HepG2 (cell line): ENCODE data around the gene LARP7. TPM values are rescaled to one million over a fixed set of nuclear protein-coding genes. Genes with fewer than 3 reads are reported as not detected.

Experiments
- ATM ChIP-seq: fragments of 450-650 bp; IDR thresholded peaks from 2 replicates; pipeline ENCODE4 v1.7.1; 2017; ENCODE audit warnings: mild to moderate bottlenecking, borderline replicate concordance
- CBX5 ChIP-seq: sonication (generic); formaldehyde crosslinking; IDR thresholded peaks from 2 replicates; pipeline ENCODE4 v1.4.0; 2020; ENCODE audit warnings: missing genetic modification reagents, borderline replicate concordance
- GLI4 ChIP-seq: sonication (generic); formaldehyde crosslinking; IDR thresholded peaks from 2 replicates; pipeline ENCODE4 v1.5.1; 2020; ENCODE audit warnings: missing genetic modification reagents, mild to moderate bottlenecking, moderate library complexity, borderline replicate concordance
- GTF2F1 ChIP-seq: fragments of 150-350 bp; IDR thresholded peaks from 2 replicates; pipeline ENCODE4 v1.6.1; 2014; ENCODE audit warnings: low read length
- NRL ChIP-seq: sonication (generic); formaldehyde crosslinking; IDR thresholded peaks from 2 replicates; pipeline ENCODE4 v1.5.0; 2020; ENCODE audit warnings: missing genetic modification reagents, mild to moderate bottlenecking, moderate library complexity, borderline replicate concordance
- PHF20 ChIP-seq: sonication (generic); formaldehyde crosslinking; IDR thresholded peaks from 2 replicates; pipeline ENCODE4 v1.5.0; 2020; ENCODE audit warnings: mild to moderate bottlenecking, missing genetic modification reagents
- POLR2AphosphoS5 ChIP-seq: IDR thresholded peaks from 2 replicates; pipeline ENCODE4 v1.6.1; 2012; ENCODE audit warnings: low read depth, low read length
- SIX1 ChIP-seq: sonication (generic); formaldehyde crosslinking; IDR thresholded peaks from 2 replicates; pipeline ENCODE4 v1.4.0; 2020; ENCODE audit warnings: missing genetic modification reagents, borderline replicate concordance
- ZBTB1 ChIP-seq: sonication (generic); formaldehyde crosslinking; IDR thresholded peaks from 2 replicates; pipeline ENCODE4 v1.4.0; 2020; ENCODE audit warnings: missing genetic modification reagents, borderline replicate concordance
- ZFP36 ChIP-seq: fragments of 150-350 bp; IDR thresholded peaks from 2 replicates; pipeline ENCODE4 v1.6.1; 2018; ENCODE audit warnings: borderline replicate concordance, low read length, low read depth; ENCODE audit not compliant: partially characterized antibody
- ZNF30 ChIP-seq: sonication (generic); formaldehyde crosslinking; IDR thresholded peaks from 2 replicates; pipeline ENCODE4 v1.5.0; 2020; ENCODE audit warnings: mild to moderate bottlenecking, missing genetic modification reagents
- ZNF326 ChIP-seq: sonication (generic); formaldehyde crosslinking; IDR thresholded peaks from 2 replicates; pipeline ENCODE4 v1.4.0; 2020; ENCODE audit warnings: missing genetic modification reagents, borderline replicate concordance
- ZSCAN20 ChIP-seq: sonication (generic); formaldehyde crosslinking; IDR thresholded peaks from 2 replicates; pipeline ENCODE4 v1.4.0; 2020; ENCODE audit warnings: missing genetic modification reagents, mild to moderate bottlenecking, borderline replicate concordance
- polyA plus RNA-seq, 8 experiments: library from polyadenylated mRNA; depleted of rRNA in 3 of 8; stranded (reverse) in 7 of 8; unstranded in 1 of 8; fragments of >200 nt; fragmentation: Illumina TruSeq in 4 of 8; extraction: Trizol in 4 of 8; gene quantifications; 2 replicates each; pipeline versions ENCODE4 v1.2.1 to v1.2.3, GENCODE V29; 2011 to 2016; ENCODE audit warnings: low read depth in 4 of 8, missing spikeins in 1 of 8, mixed read lengths in 1 of 8; ENCODE audit not compliant: insufficient read depth in 1 of 8
- total RNA-seq, 5 experiments: library from RNA; depleted of rRNA; stranded (reverse); fragments of >200 nt; fragmentation: Illumina TruSeq; extraction: Trizol; gene quantifications; 2 replicates each; pipeline ENCODE4 v1.2.3, GENCODE V29; 2016; ENCODE audit warnings: low read depth in 1 of 5
- TF ChIP-seq, protein P1 (sequence below): sonication (generic); formaldehyde crosslinking; IDR thresholded peaks from 2 replicates; pipeline ENCODE4 v1.9.0; 2021; ENCODE audit warnings: missing genetic modification reagents, borderline replicate concordance
- TF ChIP-seq, protein P2 (sequence below): sonication (generic); formaldehyde crosslinking; IDR thresholded peaks from 2 replicates; pipeline ENCODE4 v1.8.0; 2022; ENCODE audit warnings: mild to moderate bottlenecking, missing genetic modification reagents
- TF ChIP-seq, protein P3 (sequence below): sonication (generic); formaldehyde crosslinking; IDR thresholded peaks from 2 replicates; pipeline ENCODE4 v1.4.0; 2020; ENCODE audit warnings: mild to moderate bottlenecking, missing genetic modification reagents
- TF ChIP-seq, protein P4 (sequence below): sonication (generic); formaldehyde crosslinking; IDR thresholded peaks from 2 replicates; pipeline ENCODE4 v1.4.0; 2020; ENCODE audit warnings: missing genetic modification reagents, borderline replicate concordance
- TF ChIP-seq, protein P5 (sequence below): sonication (generic); formaldehyde crosslinking; IDR thresholded peaks from 2 replicates; pipeline ENCODE4 v1.4.0; 2020; ENCODE audit warnings: missing genetic modification reagents

Gene LARP7
- total and polyA plus RNA-seq, 2 of the 13 experiments (the other 11 are each of a cell fraction or from before 2014, with no cell fraction given), result 9.7 to 37.1 TPM

DNA sequence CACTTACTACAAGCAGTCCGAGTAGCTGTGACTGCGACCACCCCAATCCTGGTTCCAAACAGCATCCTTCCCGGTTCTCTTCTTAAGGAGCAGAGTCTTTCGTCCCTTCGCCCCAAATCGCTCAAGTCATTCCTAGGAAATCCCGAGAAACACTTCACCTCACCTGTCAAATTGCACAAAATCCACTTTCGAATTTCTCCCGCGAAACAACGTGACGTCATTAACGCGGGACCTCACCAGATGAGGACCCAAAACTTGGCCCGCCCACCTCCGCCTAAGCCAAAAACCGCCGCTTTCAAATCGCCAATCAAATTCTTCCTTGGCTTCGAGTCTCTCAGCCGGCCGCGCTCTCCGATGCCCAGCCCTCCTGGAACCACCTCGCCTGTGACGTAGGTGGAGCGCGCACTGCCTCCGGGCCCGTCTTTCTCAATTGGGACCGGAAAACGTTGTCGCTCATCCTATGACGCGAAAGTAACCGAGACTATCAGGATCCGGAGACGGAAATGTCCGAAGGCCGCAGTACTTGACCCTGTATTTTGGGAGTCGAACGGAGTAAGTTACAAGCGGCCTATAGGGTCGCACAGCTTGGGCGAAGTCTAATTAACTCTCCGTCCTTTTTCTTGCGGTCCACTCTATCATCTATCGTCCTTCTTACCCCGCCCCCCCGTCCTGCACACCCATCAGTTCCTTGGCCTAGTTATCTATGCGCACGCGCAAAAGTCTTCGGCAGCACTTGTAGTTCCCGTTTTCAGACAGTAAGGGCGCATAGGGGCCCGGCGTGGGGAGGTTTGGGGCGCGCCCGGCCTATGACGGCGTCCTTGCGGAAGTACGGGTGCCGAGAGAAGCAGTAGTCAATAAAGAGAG is at the start of gene LARP7, which contains the start of gene ZGRF1 (continued):
- TF ChIP-seq, protein P1, sequence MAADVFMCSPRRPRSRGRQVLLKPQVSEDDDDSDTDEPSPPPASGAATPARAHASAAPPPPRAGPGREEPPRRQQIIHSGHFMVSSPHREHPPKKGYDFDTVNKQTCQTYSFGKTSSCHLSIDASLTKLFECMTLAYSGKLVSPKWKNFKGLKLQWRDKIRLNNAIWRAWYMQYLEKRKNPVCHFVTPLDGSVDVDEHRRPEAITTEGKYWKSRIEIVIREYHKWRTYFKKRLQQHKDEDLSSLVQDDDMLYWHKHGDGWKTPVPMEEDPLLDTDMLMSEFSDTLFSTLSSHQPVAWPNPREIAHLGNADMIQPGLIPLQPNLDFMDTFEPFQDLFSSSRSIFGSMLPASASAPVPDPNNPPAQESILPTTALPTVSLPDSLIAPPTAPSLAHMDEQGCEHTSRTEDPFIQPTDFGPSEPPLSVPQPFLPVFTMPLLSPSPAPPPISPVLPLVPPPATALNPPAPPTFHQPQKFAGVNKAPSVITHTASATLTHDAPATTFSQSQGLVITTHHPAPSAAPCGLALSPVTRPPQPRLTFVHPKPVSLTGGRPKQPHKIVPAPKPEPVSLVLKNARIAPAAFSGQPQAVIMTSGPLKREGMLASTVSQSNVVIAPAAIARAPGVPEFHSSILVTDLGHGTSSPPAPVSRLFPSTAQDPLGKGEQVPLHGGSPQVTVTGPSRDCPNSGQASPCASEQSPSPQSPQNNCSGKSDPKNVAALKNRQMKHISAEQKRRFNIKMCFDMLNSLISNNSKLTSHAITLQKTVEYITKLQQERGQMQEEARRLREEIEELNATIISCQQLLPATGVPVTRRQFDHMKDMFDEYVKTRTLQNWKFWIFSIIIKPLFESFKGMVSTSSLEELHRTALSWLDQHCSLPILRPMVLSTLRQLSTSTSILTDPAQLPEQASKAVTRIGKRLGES (CRISPR knock-in tag), result no peak
- TF ChIP-seq, protein P2, sequence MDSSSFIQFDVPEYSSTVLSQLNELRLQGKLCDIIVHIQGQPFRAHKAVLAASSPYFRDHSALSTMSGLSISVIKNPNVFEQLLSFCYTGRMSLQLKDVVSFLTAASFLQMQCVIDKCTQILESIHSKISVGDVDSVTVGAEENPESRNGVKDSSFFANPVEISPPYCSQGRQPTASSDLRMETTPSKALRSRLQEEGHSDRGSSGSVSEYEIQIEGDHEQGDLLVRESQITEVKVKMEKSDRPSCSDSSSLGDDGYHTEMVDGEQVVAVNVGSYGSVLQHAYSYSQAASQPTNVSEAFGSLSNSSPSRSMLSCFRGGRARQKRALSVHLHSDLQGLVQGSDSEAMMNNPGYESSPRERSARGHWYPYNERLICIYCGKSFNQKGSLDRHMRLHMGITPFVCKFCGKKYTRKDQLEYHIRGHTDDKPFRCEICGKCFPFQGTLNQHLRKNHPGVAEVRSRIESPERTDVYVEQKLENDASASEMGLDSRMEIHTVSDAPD (CRISPR knock-in tag), result no peak
- TF ChIP-seq POLR2AphosphoS5 (peak; percentile 50; the same call in 1 of the 2 replicates), PHF20 (peak; percentile 95), ZBTB1 (CRISPR knock-in tag) (no peak), GTF2F1 (no peak), ZSCAN20 (no peak), CBX5 (no peak), SIX1 (0 out of 2 replicates have a peak, but pooled peaks have one; percentile 11), GLI4 (CRISPR knock-in tag) (no peak), NRL (CRISPR knock-in tag) (0 out of 2 replicates have a peak, but pooled peaks have one; percentile 15), ZNF326 (CRISPR knock-in tag) (no peak), ZNF30 (CRISPR knock-in tag) (no peak), ATM (no peak), ZFP36 (no peak)
- TF ChIP-seq, protein P3, sequence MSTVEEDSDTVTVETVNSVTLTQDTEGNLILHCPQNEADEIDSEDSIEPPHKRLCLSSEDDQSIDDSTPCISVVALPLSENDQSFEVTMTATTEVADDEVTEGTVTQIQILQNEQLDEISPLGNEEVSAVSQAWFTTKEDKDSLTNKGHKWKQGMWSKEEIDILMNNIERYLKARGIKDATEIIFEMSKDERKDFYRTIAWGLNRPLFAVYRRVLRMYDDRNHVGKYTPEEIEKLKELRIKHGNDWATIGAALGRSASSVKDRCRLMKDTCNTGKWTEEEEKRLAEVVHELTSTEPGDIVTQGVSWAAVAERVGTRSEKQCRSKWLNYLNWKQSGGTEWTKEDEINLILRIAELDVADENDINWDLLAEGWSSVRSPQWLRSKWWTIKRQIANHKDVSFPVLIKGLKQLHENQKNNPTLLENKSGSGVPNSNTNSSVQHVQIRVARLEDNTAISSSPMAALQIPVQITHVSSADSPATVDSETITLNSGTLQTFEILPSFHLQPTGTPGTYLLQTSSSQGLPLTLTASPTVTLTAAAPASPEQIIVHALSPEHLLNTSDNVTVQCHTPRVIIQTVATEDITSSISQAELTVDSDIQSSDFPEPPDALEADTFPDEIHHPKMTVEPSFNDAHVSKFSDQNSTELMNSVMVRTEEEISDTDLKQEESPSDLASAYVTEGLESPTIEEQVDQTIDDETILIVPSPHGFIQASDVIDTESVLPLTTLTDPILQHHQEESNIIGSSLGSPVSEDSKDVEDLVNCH (CRISPR knock-in tag), result no peak
- TF ChIP-seq, protein P4, sequence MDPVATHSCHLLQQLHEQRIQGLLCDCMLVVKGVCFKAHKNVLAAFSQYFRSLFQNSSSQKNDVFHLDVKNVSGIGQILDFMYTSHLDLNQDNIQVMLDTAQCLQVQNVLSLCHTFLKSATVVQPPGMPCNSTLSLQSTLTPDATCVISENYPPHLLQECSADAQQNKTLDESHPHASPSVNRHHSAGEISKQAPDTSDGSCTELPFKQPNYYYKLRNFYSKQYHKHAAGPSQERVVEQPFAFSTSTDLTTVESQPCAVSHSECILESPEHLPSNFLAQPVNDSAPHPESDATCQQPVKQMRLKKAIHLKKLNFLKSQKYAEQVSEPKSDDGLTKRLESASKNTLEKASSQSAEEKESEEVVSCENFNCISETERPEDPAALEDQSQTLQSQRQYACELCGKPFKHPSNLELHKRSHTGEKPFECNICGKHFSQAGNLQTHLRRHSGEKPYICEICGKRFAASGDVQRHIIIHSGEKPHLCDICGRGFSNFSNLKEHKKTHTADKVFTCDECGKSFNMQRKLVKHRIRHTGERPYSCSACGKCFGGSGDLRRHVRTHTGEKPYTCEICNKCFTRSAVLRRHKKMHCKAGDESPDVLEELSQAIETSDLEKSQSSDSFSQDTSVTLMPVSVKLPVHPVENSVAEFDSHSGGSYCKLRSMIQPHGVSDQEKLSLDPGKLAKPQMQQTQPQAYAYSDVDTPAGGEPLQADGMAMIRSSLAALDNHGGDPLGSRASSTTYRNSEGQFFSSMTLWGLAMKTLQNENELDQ (CRISPR knock-in tag), result no peak
- TF ChIP-seq, protein P5, sequence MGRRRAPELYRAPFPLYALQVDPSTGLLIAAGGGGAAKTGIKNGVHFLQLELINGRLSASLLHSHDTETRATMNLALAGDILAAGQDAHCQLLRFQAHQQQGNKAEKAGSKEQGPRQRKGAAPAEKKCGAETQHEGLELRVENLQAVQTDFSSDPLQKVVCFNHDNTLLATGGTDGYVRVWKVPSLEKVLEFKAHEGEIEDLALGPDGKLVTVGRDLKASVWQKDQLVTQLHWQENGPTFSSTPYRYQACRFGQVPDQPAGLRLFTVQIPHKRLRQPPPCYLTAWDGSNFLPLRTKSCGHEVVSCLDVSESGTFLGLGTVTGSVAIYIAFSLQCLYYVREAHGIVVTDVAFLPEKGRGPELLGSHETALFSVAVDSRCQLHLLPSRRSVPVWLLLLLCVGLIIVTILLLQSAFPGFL (CRISPR knock-in tag), result no peak
